ENCODE data around the gene GUCA1A.
A peak's percentile ranks its signal among the peaks of the same experiment; 100 is the strongest.
"Not testable (repeated sequence)": the region's sequence is repeated elsewhere in the genome, so short reads cannot be mapped to it uniquely, and the experiment has no call there.

GUCA1A gene

GRCh38 chr6:42147138-42147562 lies 26.0 kb upstream of the GUCA1A start:
- no peak for DNase-seq (ENCODE audit: low read depth)

- no peak for DNase-seq (ENCODE audit: low read depth)
Observed at GRCh38 chr6:42148058-42148457, 25.1 kb upstream of the GUCA1A start.

- no peak for DNase-seq (ENCODE audit: low read depth)
Observed at GRCh38 chr6:42150254-42150653, 22.9 kb upstream of the GUCA1A start.

- no peak for DNase-seq (ENCODE audit: low read depth)
Observed at GRCh38 chr6:42152024-42152423, 21.1 kb upstream of the GUCA1A start.

- not testable (repeated sequence) for DNase-seq (ENCODE audit: low read depth)
Observed at GRCh38 chr6:42152528-42153213, 20.5 kb upstream of the GUCA1A start.

GRCh38 chr6:42153921-42154320 lies 19.2 kb upstream of the GUCA1A start:
- DNase-seq (ENCODE audit: low read depth) = no peak

- no peak for DNase-seq (ENCODE audit: low read depth)
Observed at GRCh38 chr6:42154461-42155209, 18.5 kb upstream of the GUCA1A start.

- no peak for DNase-seq (ENCODE audit: low read depth)
Observed at GRCh38 chr6:42155293-42155692, 17.9 kb upstream of the GUCA1A start.

GRCh38 chr6:42156638-42157037 lies 16.5 kb upstream of the GUCA1A start:
- DNase-seq (ENCODE audit: low read depth) = no peak

GRCh38 chr6:42158011-42158410 lies 15.2 kb upstream of the GUCA1A start:
- no peak for DNase-seq (ENCODE audit: low read depth)

GRCh38 chr6:42158631-42159030 lies 14.5 kb upstream of the GUCA1A start:
- DNase-seq (ENCODE audit: low read depth) = no peak

- no peak for DNase-seq (ENCODE audit: low read depth)
Observed at GRCh38 chr6:42159431-42160024, 13.6 kb upstream of the GUCA1A start.

- no peak for DNase-seq (ENCODE audit: low read depth)
Observed at GRCh38 chr6:42162384-42162783, 10.8 kb upstream of the GUCA1A start.

GRCh38 chr6:42162812-42163211 lies 10.4 kb upstream of the GUCA1A start:
- no peak for DNase-seq (ENCODE audit: low read depth)

GRCh38 chr6:42163981-42164380 lies 9.2 kb upstream of the GUCA1A start:
- DNase-seq (ENCODE audit: low read depth) = no peak

GRCh38 chr6:42165016-42165415 lies 8.1 kb upstream of the GUCA1A start:
- DNase-seq (ENCODE audit: low read depth) = no peak

- peak; percentile 67 for DNase-seq (ENCODE audit: low read depth)
Observed at GRCh38 chr6:42166444-42167141, 6.6 kb upstream of the GUCA1A start.

- DNase-seq (ENCODE audit: low read depth) = no peak
Observed at GRCh38 chr6:42168650-42169049, 4.5 kb upstream of the GUCA1A start.

GRCh38 chr6:42169780-42170179 lies 3.4 kb upstream of the GUCA1A start:
- not testable (repeated sequence) for DNase-seq (ENCODE audit: low read depth)

GRCh38 chr6:42171813-42172581 lies 1.2 kb upstream of the GUCA1A start:
- no peak for DNase-seq (ENCODE audit: low read depth)

GRCh38 chr6:42175860-42176259 lies 2.7 kb downstream of the GUCA1A start:
- DNase-seq (ENCODE audit: low read depth) = no peak

- DNase-seq (ENCODE audit: low read depth) = no peak
Observed at GRCh38 chr6:42176981-42177380, 3.8 kb downstream of the GUCA1A start.

Measured in stimulated activated CD8-positive, alpha-beta memory T cell treated with anti-CD3 and anti-CD28 coated beads, Interleukin-4, amount 100 ng/mL, for 24 hours (primary cell).